Stimulated activated CD4-positive, alpha-beta T cell treated with anti-CD3 and anti-CD28 coated beads, Interleukin-4, amount 100 ng/mL, for 48 hours (primary cell): ENCODE data around the gene TTC31.
"Not testable (repeated sequence)": the region's sequence is repeated elsewhere in the genome, so short reads cannot be mapped to it uniquely, and the experiment has no call there.

Experiments
- DNase-seq, 2 donors: peaks; one replicate each; pipeline ENCODE4 v3.0.0-alpha.2; 2020; ENCODE audit warnings: low read depth in 2 of 2

TTC31 gene

DNA sequence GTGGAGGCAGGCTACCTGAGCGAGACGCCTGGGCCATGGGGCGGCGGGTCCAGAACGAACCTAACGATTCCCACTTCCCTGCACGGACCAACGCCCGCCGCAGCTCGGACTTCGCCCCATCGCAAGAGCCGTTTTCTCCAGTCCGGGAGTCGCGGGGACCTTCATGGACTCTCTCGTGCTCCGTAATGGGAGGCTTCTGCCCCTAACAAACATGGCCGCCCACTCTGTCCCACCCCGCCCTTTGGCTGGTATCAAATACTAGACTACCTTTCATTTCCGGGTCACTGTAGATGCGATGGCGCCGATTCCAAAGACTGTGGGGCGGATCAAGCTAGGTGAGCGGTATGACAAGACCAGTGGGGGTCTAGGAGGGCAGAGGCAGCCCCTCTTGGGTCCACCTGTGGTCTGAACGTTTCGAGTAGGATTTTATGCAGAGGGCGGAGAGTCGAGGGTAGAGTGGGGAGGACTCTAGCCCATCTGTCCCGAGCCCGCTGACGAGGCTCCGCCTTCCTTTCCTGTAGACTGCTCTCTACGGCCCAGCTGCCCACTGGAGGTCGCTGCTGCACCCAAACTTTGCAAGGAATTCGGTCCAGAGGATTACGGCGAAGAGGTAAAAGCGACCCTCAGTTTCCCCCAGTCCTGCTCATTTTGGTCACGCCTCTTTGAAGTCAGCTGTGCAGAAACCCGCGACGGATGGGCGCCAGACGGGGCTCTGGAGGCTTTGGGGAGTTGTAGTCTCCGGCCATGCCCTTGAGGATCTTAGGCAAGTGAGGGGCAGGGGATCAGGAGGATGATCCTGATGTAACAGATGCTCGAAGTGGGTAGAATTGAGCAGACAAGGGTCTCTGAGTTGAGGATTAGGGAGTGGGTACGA is at the start of gene TTC31, which contains the start of gene CCDC142:
TTC31 (plus strand) TSS at position 281 of the 874 bp plus-strand sequence; CDS start at position 296, 15 bp downstream.
CCDC142 (minus strand) TSS at position 198 of the 874 bp plus-strand sequence; CDS start at position 37, 161 bp downstream.
- DNase-seq, result peak; percentile 84 to 92

DNA sequence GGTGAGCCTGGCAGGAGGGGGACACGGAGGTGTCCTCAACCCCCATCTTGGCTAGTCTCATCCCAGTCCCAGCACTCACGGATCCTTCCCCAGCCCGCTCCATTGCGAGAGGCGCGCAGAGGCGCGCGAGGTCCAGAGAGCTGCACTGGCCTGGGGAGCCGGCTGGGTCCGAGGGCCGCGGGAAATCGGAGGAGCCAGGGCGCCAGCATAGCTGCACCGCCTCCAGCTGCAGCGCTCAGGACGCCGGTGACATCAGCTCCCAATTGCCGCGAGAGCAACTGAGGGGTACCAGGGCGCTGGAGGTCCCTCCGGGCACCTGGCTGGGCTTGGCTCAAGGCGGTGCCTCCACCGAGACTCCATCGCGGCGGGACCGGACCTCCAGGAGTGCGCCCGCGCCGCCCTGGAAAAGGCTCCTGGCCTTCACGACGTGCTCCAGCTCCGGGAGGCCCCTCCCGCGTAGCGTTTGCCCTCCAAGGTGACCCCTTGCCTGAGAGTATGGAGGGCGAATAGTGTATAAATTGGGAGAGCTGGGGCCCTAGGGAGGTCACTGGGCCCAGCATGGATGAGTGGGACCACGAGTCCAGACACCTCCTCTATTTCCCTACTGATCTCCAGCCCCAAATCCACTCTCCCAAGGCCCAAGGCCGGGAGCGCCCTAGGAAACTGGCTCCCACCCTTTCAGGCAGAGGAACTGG is 46.6 kb upstream of the TTC31 start:
- DNase-seq, result no peak

DNA sequence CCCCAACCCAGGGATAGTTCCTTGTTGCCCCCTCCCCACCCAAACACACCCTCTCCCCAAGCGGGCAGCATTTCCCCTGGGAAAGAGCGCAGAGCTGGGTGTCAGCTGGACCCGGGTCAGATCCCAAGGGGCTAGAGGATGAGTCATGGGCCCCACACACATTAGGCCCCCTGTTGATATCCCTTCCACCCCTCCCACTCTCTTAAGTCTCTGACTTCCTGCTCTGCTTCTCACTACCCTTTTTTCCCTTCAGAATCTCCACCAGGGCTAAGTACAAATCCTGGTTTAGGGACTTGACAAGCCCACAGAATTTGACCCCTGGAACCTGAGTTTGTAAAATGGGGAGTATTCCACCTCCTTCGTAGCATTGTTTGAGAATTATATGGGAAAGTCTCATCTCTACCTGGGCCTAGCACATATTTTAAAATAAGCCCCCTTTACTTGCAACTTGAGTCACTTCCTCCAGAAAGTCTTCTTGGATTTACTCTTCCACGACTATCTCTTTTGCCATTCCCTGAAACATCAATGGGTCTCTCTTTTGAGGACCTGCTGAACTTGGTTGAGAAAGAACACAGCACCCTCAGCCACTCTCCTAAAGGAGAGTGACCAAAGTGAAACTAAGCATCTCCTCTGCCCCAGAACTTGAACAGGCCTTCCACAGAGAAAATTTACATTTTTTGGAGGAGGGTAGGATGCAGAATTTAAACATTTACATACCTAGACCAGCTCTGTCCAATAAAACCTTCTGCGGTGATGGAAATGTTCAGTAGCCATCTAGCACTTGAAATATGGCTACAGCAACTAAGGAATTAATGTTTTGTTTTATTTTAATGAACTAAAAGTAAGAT is 45.8 kb upstream of the TTC31 start:
- DNase-seq, result no peak

DNA sequence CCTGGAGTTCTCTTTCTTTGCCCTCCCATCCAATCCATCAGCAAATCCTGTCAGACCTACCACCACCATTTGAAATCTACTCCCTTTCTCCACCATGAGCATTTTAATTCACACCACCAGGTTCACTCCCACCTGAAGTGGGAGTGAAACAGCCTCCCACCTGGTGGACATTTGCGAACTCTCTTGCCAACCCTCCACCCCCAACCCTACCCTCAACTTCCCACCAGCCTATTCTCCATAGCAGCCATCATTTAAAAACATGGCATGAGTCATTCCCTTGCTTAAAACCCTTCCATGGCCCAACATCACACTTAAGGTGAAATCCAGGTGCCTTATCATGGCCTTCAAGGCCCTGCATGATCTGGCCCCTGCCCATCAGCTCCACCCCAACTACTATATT is 44.6 kb upstream of the TTC31 start:
- no peak for DNase-seq

DNA sequence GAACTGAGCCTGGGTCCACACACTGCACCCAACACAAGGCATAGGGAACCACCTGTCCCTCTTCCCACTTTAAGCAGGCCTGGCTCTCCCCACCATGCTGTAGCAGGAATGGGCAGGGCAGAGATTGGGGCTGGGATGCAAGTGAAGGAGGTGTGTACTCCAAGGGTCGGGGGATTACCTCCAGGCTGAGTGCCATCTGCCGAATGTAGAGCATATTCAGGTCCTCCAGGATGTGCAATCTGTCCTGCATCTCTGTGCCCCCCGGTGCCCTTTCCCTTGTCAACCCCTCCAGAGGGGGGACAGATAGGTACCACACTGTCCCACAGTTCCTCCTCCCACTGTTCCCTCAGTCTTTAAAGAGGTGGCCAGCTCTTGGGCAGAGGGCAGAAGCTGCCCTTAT is 43.5 kb upstream of the TTC31 start:
- no peak for DNase-seq

DNA sequence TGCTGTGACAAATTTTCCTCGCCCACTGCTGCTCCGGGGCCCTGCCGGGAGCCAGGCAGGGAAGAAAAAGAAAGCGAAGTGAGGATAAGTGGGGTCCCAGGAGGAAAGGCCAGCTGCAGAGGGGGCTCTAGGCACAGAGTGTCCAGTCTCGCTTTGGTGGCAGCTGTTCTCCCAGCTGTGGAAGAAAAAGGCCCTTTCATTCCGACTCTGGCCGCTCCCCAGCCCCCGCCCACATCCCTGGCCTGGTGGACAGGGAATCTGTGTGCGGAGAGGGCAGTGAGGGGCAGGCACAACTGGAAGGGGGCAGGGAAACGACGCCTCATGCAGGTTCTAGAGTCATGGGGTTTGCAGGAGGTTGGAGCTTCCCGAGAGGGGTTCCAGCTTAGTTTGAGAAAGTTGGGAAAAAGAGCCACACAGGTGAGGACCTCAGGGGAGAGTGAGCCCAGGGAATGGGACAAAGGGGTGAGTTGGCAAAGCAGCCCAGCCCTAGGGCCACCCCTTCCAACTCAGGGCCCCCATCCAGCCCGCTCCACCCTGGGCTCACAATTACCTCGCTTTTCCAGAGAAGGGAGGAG is 43.0 kb upstream of the TTC31 start:
- DNase-seq, result no peak

DNA sequence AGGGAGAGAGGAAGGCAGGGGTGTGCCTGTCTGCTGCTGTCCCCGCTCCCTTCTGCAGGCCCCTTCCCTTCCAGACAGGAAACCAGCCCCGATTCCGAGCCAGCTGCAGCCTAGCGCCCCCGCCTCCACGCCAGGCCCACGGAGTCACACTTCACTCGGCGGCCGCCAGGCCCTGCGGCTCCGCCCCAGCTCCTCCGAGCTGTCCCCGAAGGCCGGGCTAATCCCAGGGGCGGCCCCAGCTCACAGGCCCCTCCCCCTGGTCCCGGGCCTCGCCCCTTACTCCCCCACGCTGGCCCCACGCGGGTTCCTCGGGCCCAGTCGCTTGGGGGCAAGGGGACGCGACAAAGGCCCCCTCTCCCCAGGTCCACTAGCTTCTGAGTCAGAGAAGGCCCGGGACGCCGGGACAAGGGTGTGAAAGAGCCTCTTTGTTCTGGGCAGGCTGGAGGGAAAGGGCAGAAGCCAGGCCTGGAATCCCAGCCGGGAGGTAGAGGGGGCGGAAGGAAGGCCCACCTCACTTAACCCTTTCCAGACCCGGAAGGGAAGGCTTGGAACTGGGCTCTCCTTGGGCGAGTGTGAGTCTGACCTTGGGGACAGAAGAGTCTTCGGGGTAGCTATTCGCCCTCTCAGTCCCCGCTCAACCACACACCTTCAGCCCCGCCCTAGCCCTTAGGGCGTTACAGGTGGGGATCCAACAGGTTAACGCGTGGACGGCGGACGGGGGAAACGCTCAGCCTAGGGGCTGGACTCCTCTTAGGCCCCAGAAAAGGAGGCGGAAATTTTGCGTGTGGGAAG is 42.3 kb upstream of the TTC31 start:
- peak; percentile 45 to 52 for DNase-seq

DNA sequence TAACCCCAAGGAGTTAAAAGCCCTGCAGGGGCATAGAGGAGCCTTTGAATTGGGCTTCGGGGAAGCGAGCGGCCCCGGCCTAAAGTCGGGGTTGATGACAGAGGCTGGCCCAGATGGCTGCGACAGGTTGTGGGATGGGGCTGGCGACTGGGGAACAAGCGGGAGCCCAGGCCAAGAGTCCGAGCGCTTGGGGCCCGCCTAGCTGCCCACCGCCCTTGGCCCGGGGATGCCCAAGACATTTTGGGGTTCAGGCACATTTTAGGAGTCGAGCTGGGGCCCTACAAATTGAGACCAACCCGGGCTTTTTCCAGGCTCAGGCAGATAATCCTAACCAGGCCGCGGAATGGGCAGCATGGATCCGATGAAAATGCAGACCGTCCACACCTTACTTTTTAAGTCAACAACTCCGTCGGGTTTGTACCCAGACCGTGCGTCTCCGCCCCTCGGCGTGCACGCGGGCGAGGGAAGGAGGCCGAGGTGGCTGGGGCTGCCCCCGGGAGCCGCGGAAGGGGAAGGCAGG is 41.7 kb upstream of the TTC31 start:
- no peak for DNase-seq

DNA sequence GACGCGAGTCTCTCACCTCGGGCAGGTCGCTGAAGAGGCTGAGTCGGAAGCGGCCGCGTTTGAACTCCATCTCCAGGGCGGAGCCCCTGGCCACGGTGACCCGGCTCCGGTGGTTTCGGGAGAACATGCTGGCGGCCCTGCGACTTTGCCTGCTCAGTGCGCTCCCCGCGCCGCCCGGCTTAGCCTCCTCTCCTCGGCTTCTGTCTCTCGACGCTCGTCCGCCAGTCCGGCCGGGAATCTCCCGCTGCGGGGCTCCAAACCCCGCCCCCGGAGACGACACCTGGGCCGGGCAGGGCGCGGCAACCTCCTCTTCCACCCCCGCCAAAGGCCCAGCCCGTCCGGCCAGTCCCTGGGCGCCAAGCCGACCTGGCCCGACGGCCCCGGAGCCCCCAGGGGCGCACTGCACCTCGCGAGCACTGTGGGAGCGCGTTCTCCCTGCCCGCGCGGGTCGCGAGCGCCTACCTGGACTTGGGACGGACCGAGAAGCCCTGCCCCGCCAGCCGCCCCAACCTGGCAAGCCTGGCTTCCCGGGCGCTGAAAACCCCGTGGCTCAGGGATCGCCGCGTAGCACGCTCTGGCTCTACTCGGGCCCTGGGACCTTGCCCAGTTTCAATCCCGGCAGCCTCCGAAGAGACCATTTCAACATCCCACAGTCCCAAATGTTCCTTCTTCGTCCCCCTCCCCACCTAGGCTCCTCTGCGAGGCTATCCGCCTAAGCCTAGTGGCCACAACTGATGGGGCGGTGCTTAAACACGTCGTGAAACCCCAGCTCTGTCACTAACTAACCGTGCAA is 41.0 kb upstream of the TTC31 start, which contains the start of gene RTKN:
RTKN (minus strand) TSS at position 248 of the 793 bp plus-strand sequence; CDS start at position 127, 121 bp downstream.
- no peak for DNase-seq

DNA sequence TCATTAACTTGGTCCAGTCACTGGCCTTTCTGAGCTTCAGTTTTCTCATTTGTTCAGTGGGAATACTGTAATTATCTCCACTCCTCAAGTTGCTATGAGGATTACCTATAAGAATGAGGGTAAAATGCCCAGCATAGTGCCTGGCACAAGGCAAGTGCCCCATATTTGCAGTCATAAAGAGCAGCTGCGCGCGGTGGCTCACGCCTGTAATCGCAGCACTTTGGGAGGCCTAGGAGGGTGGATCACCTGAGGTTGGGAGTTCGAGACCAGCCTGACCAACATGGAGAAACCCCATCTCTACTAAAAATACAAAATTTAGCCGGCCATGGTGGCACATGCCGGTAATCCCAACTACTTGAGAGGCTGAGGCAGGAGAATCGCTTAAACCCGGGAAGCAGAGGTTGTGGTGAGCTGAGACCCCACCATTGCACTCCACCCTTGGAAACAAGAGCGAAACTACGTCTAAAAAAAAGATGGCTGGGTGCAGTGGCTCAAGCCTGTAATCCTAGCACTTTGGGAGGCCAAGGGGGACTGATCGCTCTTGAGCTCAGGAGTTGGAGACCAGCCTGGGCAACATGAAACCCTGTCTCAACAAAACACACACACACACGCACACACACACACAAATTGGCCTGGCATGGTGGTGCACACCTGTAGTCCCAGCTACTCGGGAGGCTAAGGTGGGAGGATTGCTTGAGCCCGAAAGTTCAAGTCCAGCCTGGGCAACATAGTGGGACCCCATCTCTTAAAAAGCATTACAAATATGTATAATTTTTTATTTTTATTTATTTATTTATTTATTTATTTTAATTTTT is 40.2 kb upstream of the TTC31 start:
- DNase-seq, result not testable (repeated sequence)

DNA sequence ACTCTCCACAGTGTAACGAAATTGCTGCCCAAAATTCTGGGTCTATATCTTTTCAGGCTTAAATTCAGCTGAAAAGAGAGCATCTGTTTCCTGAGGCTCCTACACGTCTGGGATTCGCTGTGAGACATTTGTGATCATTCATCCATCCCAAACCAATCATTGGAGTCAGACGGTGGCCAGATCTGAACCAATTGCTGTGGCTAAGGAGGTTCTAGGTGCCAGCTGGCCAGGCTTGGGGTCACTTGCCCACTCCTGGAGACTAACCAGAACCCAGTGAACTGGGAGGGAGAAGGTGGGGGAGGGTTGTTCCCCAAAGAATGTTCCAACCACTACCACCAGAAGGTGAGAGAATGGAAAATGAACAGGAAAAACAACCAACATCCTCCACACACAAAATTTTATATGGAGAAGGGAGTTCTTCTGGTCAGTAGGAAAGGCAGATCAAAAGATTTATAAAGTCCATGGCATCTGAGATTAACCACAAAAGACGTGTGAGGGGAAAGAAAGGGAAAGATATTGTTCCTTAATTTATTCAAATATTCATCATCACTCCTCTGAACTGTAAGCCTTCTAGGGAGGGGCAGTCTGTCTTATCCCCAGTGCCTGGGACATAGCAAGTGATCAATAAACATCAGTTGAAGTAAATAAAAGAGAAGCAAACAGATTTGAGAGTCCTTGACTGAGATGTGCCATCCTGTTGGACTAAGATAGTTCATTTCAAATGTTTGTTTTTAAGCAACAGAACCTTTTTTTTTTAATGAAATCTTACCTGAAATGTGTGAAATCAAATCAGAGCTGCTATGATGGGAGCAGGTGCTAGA is 38.2 kb upstream of the TTC31 start:
- DNase-seq, result no peak

DNA sequence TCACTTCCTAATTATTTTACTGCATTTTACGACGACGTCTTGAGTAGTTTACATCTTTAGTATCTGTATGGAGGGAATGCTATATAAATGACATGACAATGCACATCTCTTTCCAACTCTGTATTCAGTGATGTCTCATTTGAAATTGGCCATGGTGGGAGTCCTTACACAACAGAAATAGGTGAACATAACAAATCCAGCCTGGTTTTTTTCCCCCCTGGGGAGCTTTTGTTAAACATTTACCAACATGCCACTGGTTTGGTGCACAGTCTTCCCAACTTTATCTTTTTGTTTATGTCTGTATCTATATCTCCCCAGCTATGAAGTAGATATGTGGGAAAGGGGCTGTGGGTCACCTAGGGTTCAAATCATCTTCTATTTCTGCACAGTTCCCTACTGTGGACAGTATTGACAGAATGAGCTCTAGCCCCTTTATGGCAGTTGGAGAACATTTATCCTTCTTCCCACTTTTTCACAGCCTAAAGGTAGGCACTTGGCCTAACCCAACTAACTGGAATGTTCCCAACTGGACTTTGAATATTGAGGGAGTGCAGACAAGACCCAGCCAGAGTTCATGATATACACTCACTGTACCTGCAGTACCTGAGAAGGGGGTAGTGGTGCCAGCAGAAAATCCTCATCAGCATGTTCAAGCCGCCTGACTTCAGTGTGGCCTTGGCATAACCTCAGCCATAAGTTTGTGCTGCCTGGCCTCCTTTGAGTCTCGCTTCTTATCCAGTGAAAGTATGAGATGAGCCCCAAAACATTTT is 35.5 kb upstream of the TTC31 start:
- DNase-seq, result no peak

DNA sequence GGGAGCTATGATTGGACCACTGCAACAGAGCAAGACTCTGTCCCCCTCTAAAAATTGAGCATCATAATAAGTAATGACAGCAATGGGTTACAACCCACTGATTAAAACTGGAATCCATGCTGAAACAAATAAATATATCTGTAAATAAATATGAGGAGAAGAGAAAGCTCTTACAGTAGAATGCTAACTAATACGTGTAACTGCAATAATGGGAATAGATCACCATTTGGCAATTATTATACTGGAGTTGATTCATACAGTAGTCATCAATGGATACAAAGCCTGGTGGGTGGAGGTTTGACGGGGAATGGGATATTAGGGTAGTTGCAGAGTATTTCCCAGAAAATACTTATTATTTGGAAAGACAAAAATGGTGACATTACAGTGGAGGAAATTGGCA is 34.1 kb upstream of the TTC31 start:
- no peak for DNase-seq

DNA sequence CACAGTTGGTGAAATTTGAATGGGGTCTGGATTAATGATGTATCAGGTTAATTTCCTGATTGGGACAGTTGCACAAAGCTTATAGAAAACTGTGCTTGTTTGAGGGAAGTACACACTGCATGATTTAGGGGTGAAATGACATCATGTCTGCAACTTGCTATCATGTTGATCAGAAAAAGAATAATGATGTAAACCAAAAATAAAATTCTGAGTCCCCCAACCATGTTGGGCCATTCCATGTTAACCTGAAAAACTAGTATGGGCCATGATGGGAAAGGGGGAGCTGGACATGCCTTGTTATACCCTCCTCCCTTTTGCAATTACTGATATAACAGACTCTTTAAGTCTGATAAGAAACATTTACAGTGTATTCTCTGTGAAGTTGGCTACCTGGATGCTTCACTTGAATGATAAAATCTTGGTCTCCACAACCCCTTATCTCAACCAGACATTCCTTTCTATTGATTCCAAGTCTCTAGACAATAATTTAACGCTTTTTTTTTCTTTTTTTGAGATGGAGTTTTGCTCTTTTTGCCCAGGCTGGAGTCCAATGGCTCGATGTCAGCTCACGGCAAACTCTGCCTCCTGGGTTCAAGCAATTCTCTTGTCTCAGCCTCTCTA is 32.2 kb upstream of the TTC31 start:
- no peak for DNase-seq

DNA sequence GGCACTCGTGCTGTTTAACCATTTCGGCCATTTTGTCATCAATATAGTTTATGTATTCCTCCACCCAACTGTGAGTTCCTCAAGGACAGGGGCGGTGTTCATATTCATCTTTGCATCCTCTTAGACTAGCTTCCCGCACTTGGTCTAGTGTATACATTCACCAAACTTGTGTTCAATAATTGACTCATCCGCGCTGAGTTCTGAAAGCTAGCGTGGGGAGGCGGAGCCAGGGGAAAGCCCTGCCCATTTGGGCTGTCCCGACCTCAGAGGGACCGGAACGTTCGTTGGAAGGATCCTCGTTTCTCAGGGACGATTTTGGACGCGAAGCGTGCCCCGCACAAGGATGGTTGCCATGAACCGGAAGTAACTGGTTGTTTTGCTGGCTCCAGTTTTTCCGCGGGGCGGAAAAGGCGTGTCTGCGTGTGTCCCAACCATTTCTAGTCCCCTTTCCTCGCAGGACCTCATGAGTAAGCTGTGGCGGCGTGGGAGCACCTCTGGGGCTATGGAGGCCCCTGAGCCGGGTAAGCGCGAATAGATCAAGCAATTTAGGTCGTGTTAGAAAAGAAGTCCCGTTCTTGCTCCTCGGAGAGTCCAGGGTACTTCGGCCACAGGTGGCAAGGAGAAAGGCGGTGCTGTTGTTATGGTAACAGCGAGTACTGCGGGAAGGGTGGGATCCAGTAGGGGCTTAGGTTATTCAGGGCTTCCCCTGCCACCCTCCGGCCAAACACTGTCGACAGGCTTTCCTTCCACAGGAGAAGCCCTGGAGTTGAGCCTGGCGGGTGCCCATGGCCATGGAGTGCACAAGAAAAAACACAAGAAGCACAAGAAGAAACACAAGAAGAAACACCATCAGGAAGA is 28.0 kb upstream of the TTC31 start, which contains the start of gene INO80B:
INO80B (plus strand) TSS at position 434 of the 858 bp plus-strand sequence; CDS start at position 464, 30 bp downstream.
- DNase-seq, result peak; percentile 93 to 95
